Ovary (tissue), 3 donors: ENCODE results near the gene TEX101.

Experiments
- CTCF ChIP-seq, 3 donors: fragments of 450-650 bp in 2 of 3; fragments of 200-600 bp in 1 of 3; IDR thresholded peaks; one replicate each; pipeline versions ENCODE4 v1.5.1 to v1.8.0; 2016 to 2022; ENCODE audit warnings: antibody characterized with exemption in 3 of 3, mild to moderate bottlenecking in 1 of 3
- EP300 ChIP-seq: sonication (generic); formaldehyde crosslinking; IDR thresholded peaks from one replicate; pipeline ENCODE4 v1.6.1; 2017; ENCODE audit warnings: antibody characterized with exemption
- POLR2A ChIP-seq: fragments of 450-650 bp; IDR thresholded peaks from one replicate; pipeline ENCODE4 v1.6.1; 2017; ENCODE audit warnings: antibody characterized with exemption, mild to moderate bottlenecking, moderate library complexity
- donor health status: DM: no; HTN: no; CAD: no.

- TF ChIP-seq CTCF (IDR thresholded peaks at IDR 0.05) (no peak), POLR2A (no peak), EP300 (no peak)
Observed at GRCh38 chr19:43406297-43406696, 8.4 kb upstream of the TEX101 start.
